ENCODE data around the gene SPSB2.
"Not testable (repeated sequence)": the region's sequence is repeated elsewhere in the genome, so short reads cannot be mapped to it uniquely, and the experiment has no call there.

DNA sequence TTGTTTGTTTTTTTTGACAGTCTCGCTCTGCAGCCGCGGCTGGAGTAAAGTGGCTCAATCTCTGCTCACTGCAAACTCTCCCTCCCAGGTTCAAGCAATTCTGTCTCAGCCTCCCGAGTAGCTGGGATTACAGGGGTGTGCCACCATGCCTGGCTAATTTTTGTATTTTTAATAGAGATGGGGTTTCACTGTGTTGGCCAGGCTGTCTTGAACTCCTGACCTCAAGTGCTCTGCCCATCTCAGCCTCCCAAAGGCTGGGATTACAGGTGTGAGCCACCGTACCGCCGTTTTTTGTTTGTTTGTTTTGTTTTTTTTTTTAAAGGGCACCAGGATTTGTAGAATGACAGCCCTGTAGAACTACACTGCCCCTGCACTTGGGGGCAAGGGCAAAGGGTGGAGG is 15.7 kb upstream of the SPSB2 start:
- TF ChIP-seq, protein P1, sequence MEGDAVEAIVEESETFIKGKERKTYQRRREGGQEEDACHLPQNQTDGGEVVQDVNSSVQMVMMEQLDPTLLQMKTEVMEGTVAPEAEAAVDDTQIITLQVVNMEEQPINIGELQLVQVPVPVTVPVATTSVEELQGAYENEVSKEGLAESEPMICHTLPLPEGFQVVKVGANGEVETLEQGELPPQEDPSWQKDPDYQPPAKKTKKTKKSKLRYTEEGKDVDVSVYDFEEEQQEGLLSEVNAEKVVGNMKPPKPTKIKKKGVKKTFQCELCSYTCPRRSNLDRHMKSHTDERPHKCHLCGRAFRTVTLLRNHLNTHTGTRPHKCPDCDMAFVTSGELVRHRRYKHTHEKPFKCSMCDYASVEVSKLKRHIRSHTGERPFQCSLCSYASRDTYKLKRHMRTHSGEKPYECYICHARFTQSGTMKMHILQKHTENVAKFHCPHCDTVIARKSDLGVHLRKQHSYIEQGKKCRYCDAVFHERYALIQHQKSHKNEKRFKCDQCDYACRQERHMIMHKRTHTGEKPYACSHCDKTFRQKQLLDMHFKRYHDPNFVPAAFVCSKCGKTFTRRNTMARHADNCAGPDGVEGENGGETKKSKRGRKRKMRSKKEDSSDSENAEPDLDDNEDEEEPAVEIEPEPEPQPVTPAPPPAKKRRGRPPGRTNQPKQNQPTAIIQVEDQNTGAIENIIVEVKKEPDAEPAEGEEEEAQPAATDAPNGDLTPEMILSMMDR (IDR thresholded peaks at IDR 0.05): not testable (repeated sequence)
- TF ChIP-seq POLR2A (IDR thresholded peaks at IDR 0.05): not testable (repeated sequence)

Measured in esophagus squamous epithelium (tissue), 4 donors.